GM23338 (cell line): ENCODE results near the gene WDR45B. TPM values are rescaled to one million over a fixed set of nuclear protein-coding genes. Genes with fewer than 3 reads are reported as not detected.

Experiments used
- ATAC-seq: fragments of 200-7000 bp; cut with Tn5 transposase; 3 replicates; pipeline ENCODE4 v1.9.1; 2020
- DNase-seq: peaks from one replicate; pipeline ENCODE4 v3.0.0-alpha.2; 2015; ENCODE audit warnings: low spot score
- H2AFZ ChIP-seq: fragments of 200-600 bp; sonication (generic); 2 replicates; pipeline ENCODE4 v1.8.0; 2016; ENCODE audit warnings: antibody characterized with exemption, mild to moderate bottlenecking, moderate library complexity
- H3F3A ChIP-seq: fragments of 200-600 bp; sonication (generic); replicated peaks from 2 replicates; pipeline ENCODE4 v1.8.0; 2017; ENCODE audit warnings: antibody characterized with exemption, mixed run types, low read depth
- H3K27ac ChIP-seq: fragments of 200-600 bp; sonication (generic); 2 replicates; pipeline ENCODE4 v1.6.1; 2016; ENCODE audit warnings: low read depth
- H3K27me3 ChIP-seq: fragments of 200-600 bp; sonication (generic); 2 replicates; pipeline ENCODE4 v1.8.0; 2016; ENCODE audit warnings: mild to moderate bottlenecking, mixed run types, moderate library complexity; ENCODE audit not compliant: insufficient read depth
- H3K36me3 ChIP-seq: fragments of 200-600 bp; sonication (generic); 2 replicates; pipeline ENCODE4 v1.8.0; 2016; ENCODE audit warnings: mild to moderate bottlenecking; ENCODE audit not compliant: insufficient read depth
- H3K4me1 ChIP-seq: fragments of 200-600 bp; sonication (generic); 2 replicates; pipeline ENCODE4 v1.8.0; 2016; ENCODE audit warnings: mild to moderate bottlenecking, moderate library complexity; ENCODE audit not compliant: insufficient read depth
- H3K4me2 ChIP-seq: fragments of 200-600 bp; sonication (generic); 2 replicates; pipeline ENCODE4 v1.7.1; 2017; ENCODE audit warnings: mixed run types
- H3K4me3 ChIP-seq: fragments of 200-600 bp; sonication (generic); 2 replicates; pipeline ENCODE4 v1.6.1; 2016; ENCODE audit warnings: mixed run types
- H3K79me2 ChIP-seq: fragments of 200-600 bp; sonication (generic); replicated peaks from 2 replicates; pipeline ENCODE4 v1.8.0; 2017; ENCODE audit warnings: mild to moderate bottlenecking; ENCODE audit not compliant: insufficient read depth
- H3K9me2 ChIP-seq: fragments of 200-600 bp; sonication (generic); 2 replicates; pipeline ENCODE4 v1.8.0; 2017; ENCODE audit not compliant: insufficient read depth
- H4K20me1 ChIP-seq: fragments of 200-600 bp; sonication (generic); replicated peaks from 2 replicates; pipeline ENCODE4 v1.8.0; 2017; ENCODE audit warnings: mild to moderate bottlenecking; ENCODE audit not compliant: insufficient read depth
- H3K27ac Mint-ChIP-seq: 2 replicates; pipeline ENCODE4 v1.8.0; 2020; ENCODE audit warnings: inconsistent platforms, mild to moderate bottlenecking, moderate library complexity, mixed read lengths
- H3K27me3 Mint-ChIP-seq: 3 replicates; pipeline ENCODE4 v1.8.0; 2022; ENCODE audit warnings: low read depth, mild to moderate bottlenecking, moderate library complexity, mixed read lengths, inconsistent platforms; ENCODE audit not compliant: insufficient read depth, poor library complexity
- H3K36me3 Mint-ChIP-seq: 3 replicates; pipeline ENCODE4 v1.8.0; 2021; ENCODE audit warnings: low read depth, mild to moderate bottlenecking, inconsistent platforms, moderate library complexity, mixed read lengths
- H3K4me1 Mint-ChIP-seq: 3 replicates; pipeline ENCODE4 v1.8.0; 2020; ENCODE audit warnings: mild to moderate bottlenecking, inconsistent platforms, mixed read lengths
- H3K4me3 Mint-ChIP-seq: 3 replicates; pipeline ENCODE4 v1.8.0; 2021; ENCODE audit warnings: moderate library complexity, mild to moderate bottlenecking, inconsistent platforms, mixed read lengths
- H3K9me3 Mint-ChIP-seq: 3 replicates; pipeline ENCODE4 v1.8.0; 2020; ENCODE audit warnings: moderate library complexity, mild to moderate bottlenecking, inconsistent platforms, mixed read lengths
- POLR2AphosphoS5 ChIP-seq: IDR thresholded peaks from 2 replicates; pipeline ENCODE4 v1.6.1; 2016; ENCODE audit warnings: antibody characterized with exemption, low read depth
- ZNF114 ChIP-seq: fragments of 250-450 bp; sonication (Bioruptor Pico); IDR thresholded peaks from 2 replicates; pipeline ENCODE4 v1.5.0; 2020; ENCODE audit warnings: mild to moderate bottlenecking, moderate library complexity
- ZNF331 ChIP-seq: fragments of 250-450 bp; sonication (Bioruptor Pico); IDR thresholded peaks from 2 replicates; pipeline ENCODE4 v1.5.0; 2020; ENCODE audit warnings: low read depth, mild to moderate bottlenecking, moderate library complexity
- polyA plus RNA-seq: library from polyadenylated mRNA; unstranded; fragments of >200 nt; fragmentation: Nextera tagmentation; extraction: Ambion mirVana; gene quantifications from 2 replicates; pipeline ENCODE4 v1.2.1, GENCODE V29; 2016
- total RNA-seq: library from RNA; depleted of rRNA; stranded (reverse); fragments of >200 nt; shearing (Covaris generic); gene quantifications from 2 replicates; pipeline ENCODE4 v1.2.3, GENCODE V29; 2014
- TF ChIP-seq, protein P1 (sequence below): fragments of 250-450 bp; sonication (Bioruptor Pico); IDR thresholded peaks from 2 replicates; pipeline ENCODE4 v1.5.0; 2020; ENCODE audit warnings: mild to moderate bottlenecking, moderate library complexity
- TF ChIP-seq, protein P2 (sequence below): IDR thresholded peaks from 2 replicates; pipeline ENCODE4 v1.6.1; 2016; ENCODE audit warnings: antibody characterized with exemption

Gene WDR45B
- total and polyA plus RNA-seq, 2 experiments from 2014 or later: 69.4 to 96.4 TPM

DNA sequence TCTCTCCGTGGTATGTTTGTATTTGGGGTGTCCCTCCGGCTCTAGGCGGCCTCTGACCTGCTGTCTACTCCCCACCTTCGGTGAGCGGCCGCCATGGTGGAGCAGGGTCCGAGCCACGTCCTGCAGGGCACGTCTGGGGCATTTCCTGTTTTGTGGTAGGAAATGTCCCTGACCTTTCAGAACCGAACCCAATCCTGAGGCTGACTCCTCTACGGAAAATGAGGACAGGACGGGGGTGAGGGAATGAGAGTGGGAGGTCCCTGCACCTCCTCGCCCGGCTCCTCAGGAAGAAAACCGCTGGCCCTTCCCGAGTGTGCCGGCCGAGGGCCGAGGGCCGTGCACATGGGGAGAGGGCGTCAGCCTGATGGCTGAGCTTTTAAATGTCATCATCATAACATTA lies 45.8 kb downstream of the WDR45B start (continued):
- TF ChIP-seq, protein P1, sequence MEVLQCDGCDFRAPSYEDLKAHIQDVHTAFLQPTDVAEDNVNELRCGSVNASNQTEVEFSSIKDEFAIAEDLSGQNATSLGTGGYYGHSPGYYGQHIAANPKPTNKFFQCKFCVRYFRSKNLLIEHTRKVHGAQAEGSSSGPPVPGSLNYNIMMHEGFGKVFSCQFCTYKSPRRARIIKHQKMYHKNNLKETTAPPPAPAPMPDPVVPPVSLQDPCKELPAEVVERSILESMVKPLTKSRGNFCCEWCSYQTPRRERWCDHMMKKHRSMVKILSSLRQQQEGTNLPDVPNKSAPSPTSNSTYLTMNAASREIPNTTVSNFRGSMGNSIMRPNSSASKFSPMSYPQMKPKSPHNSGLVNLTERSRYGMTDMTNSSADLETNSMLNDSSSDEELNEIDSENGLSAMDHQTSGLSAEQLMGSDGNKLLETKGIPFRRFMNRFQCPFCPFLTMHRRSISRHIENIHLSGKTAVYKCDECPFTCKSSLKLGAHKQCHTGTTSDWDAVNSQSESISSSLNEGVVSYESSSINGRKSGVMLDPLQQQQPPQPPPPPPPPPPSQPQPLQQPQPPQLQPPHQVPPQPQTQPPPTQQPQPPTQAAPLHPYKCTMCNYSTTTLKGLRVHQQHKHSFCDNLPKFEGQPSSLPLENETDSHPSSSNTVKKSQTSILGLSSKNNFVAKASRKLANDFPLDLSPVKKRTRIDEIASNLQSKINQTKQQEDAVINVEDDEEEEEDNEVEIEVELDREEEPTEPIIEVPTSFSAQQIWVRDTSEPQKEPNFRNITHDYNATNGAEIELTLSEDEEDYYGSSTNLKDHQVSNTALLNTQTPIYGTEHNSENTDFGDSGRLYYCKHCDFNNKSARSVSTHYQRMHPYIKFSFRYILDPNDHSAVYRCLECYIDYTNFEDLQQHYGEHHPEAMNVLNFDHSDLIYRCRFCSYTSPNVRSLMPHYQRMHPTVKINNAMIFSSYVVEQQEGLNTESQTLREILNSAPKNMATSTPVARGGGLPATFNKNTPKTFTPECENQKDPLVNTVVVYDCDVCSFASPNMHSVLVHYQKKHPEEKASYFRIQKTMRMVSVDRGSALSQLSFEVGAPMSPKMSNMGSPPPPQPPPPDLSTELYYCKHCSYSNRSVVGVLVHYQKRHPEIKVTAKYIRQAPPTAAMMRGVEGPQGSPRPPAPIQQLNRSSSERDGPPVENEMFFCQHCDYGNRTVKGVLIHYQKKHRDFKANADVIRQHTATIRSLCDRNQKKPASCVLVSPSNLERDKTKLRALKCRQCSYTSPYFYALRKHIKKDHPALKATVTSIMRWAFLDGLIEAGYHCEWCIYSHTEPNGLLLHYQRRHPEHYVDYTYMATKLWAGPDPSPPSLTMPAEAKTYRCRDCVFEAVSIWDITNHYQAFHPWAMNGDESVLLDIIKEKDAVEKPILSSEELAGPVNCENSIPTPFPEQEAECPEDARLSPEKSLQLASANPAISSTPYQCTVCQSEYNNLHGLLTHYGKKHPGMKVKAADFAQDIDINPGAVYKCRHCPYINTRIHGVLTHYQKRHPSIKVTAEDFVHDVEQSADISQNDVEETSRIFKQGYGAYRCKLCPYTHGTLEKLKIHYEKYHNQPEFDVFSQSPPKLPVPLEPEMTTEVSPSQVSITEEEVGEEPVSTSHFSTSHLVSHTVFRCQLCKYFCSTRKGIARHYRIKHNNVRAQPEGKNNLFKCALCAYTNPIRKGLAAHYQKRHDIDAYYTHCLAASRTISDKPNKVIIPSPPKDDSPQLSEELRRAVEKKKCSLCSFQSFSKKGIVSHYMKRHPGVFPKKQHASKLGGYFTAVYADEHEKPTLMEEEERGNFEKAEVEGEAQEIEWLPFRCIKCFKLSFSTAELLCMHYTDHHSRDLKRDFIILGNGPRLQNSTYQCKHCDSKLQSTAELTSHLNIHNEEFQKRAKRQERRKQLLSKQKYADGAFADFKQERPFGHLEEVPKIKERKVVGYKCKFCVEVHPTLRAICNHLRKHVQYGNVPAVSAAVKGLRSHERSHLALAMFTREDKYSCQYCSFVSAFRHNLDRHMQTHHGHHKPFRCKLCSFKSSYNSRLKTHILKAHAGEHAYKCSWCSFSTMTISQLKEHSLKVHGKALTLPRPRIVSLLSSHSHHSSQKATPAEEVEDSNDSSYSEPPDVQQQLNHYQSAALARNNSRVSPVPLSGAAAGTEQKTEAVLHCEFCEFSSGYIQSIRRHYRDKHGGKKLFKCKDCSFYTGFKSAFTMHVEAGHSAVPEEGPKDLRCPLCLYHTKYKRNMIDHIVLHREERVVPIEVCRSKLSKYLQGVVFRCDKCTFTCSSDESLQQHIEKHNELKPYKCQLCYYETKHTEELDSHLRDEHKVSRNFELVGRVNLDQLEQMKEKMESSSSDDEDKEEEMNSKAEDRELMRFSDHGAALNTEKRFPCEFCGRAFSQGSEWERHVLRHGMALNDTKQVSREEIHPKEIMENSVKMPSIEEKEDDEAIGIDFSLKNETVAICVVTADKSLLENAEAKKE (CRISPR knock-in tag): no peak
- no peak for TF ChIP-seq ZNF114 (CRISPR knock-in tag)
- TF ChIP-seq, protein P2, sequence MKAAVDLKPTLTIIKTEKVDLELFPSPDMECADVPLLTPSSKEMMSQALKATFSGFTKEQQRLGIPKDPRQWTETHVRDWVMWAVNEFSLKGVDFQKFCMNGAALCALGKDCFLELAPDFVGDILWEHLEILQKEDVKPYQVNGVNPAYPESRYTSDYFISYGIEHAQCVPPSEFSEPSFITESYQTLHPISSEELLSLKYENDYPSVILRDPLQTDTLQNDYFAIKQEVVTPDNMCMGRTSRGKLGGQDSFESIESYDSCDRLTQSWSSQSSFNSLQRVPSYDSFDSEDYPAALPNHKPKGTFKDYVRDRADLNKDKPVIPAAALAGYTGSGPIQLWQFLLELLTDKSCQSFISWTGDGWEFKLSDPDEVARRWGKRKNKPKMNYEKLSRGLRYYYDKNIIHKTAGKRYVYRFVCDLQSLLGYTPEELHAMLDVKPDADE: no peak
- TF ChIP-seq POLR2AphosphoS5: no peak

DNA sequence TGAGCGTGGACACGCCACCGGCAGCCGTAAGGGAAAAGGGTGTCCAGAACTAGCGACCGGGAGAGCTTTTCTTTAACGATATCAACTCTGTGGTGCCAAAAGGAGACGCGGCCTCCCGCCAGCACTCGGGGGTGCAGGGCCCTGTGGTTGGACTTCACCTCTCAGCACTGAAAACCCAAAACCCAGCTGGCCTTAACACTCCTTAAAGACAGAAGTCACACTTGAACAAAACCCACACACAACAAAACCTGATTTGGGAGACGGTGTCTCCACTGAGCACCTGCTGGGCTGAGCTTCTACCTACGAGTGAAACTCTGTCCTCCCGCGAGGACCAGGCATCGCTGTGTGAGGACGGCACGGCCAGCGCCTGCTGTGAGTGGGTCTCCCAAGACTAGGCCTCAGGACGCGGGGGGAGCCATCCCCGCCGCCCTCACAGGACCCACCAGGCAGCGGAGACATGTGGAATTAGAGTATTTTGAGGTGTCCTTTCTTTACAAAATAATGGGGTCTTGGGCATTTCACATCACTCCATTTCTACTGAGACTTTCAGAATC lies 46.7 kb downstream of the WDR45B start:
- Histone ChIP-seq H3K36me3 (peaks cover 31% of the 10 kb centered on the region), H3K4me2 (no peak overlapping the region), H2AFZ (no peak overlapping the region), H4K20me1 (no peaks in the 10 kb centered on the region; the same call in 1 of the 2 replicates), H3K79me2 (peaks cover 11% of the 10 kb centered on the region), H3F3A (peaks cover 9% of the 10 kb centered on the region; the same call in 1 of the 2 replicates), H3K4me3 (no peak overlapping the region), H3K4me1 (no peaks in the 10 kb centered on the region), H3K9me2 (no peaks in the 10 kb centered on the region), H3K27ac (no peak overlapping the region), H3K27me3 (no peaks in the 10 kb centered on the region)
- no peak for DNase-seq
- no peak for ATAC-seq
- Mint-ChIP-seq H3K27ac (no peak overlapping the region; the same call in 1 of the 2 replicates), H3K27me3 (peaks cover 18% of the 10 kb centered on the region), H3K4me1 (peaks cover 6% of the 10 kb centered on the region; the same call in 2 of the 3 replicates), H3K4me3 (no peak overlapping the region), H3K9me3 (peaks cover 4% of the 10 kb centered on the region; the same call in 2 of the 3 replicates), H3K36me3 (peaks cover 83% of the 10 kb centered on the region)
- TF ChIP-seq ZNF331 (CRISPR knock-in tag): no peak
